ENCODE results near the gene ANO2.

DNA sequence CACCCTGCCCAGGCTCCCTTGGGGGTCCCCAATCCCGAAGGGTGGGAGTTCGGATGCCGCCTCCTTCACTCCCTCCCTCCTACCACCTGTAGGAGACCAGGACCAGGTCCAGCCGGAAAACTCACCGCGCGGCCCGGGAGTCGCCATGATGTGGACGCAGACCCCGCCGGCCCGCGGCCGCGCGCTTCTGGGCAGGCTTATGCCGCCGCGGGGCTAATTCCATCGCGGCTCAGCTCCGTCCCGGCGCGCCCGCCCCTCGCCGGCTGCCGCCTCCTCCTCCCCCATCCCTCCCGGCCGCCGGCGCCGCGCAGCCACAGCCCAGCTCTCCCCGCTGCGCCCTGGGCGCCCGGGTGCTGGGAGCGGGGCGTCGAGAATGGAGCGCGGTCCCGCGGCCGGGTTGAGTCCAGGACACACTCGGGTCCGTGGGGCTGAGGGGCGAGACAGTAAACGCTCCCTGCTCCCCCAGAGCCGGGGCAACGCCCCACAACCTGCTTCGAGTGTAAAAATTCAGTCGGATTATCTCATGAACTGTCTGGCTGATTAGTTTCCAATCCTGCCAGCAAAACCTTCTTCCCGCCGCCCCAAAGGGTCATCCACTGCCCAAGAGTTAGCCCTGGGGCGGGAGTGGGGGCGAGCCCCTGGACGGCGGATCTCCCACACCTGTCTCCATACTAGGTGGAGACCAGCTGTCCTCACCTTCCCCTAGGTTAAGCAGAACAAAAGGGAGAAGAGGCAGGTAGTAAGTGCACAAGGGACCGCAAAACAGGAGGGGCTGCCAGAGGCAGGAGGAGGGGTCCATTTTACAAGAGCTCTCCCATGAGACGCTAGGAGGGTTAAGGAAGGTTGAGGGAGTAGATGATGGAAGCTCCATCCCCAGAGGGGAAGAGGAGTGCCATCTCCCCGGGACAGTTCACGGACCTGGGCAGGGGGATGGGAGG is at the start of gene ANO2:
- TF ChIP-seq, protein P1, sequence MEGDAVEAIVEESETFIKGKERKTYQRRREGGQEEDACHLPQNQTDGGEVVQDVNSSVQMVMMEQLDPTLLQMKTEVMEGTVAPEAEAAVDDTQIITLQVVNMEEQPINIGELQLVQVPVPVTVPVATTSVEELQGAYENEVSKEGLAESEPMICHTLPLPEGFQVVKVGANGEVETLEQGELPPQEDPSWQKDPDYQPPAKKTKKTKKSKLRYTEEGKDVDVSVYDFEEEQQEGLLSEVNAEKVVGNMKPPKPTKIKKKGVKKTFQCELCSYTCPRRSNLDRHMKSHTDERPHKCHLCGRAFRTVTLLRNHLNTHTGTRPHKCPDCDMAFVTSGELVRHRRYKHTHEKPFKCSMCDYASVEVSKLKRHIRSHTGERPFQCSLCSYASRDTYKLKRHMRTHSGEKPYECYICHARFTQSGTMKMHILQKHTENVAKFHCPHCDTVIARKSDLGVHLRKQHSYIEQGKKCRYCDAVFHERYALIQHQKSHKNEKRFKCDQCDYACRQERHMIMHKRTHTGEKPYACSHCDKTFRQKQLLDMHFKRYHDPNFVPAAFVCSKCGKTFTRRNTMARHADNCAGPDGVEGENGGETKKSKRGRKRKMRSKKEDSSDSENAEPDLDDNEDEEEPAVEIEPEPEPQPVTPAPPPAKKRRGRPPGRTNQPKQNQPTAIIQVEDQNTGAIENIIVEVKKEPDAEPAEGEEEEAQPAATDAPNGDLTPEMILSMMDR (IDR thresholded peaks at IDR 0.05; ENCODE audit: low read depth, low read length, poor library complexity, severe bottlenecking), result no peak
- no peak for TF ChIP-seq EZH2phosphoT487 (IDR thresholded peaks at IDR 0.05; ENCODE audit: borderline replicate concordance, low read length)

Measured in DOHH2 (cell line).